Fibroblast of the aortic adventitia (primary cell): ENCODE data around the gene TCAP. TPM values are rescaled to one million over a fixed set of nuclear protein-coding genes. Genes with fewer than 3 reads are reported as not detected.
A peak's percentile ranks its signal among the peaks of the same experiment; 100 is the strongest.

ENCODE experiments used
- DNase-seq: peaks from one replicate; pipeline ENCODE4 v3.0.0-alpha.2; 2010; ENCODE audit warnings: low read depth
- H3K4me3 ChIP-seq: 2 replicates; pipeline ENCODE4 v1.5.1; 2011; ENCODE audit warnings: low read depth, mild to moderate bottlenecking, control low read depth, low read length, moderate library complexity
- CTCF ChIP-seq: IDR thresholded peaks from 2 replicates; pipeline ENCODE4 v1.5.1; 2011; ENCODE audit warnings: mild to moderate bottlenecking, low read length, control low read depth, inconsistent platforms; ENCODE audit not compliant: insufficient read depth
- total RNA-seq: library from RNA; depleted of rRNA; stranded (reverse); fragments of >200 nt; gene quantifications from 2 replicates; pipeline ENCODE4 v1.2.3, GENCODE V29; 2012; ENCODE audit warnings: low replicate concordance

The TCAP gene
- total RNA-seq, 1 donor = 0.36 TPM

GRCh38 chr17:39687101-39687545, 22.0 kb downstream of the TCAP start:
- TF ChIP-seq CTCF = no peak
- peak overlapping the region; percentile 82 for H3K4me3 ChIP-seq
- DNase-seq = no peak

- peak within 1 kb of the TSS; percentile 82 for H3K4me3 ChIP-seq
- peak; percentile 88 for DNase-seq
- TF ChIP-seq CTCF = no peak
Measured at GRCh38 chr17:39687546-39688474, 22.7 kb downstream of the TCAP start, which contains the start of gene PGAP3. TSS of gene PGAP3 (minus strand) at chr17:39688057. CDS start at chr17:39688014, 43 bp downstream.

GRCh38 chr17:39688475-39688835, 23.3 kb downstream of the TCAP start:
- peak; percentile 13 for DNase-seq
- peak overlapping the region; percentile 82 for H3K4me3 ChIP-seq
- TF ChIP-seq CTCF = no peak

- H3K4me3 ChIP-seq = peak overlapping the region; percentile 82
- DNase-seq = no peak
- TF ChIP-seq CTCF = no peak
Measured at GRCh38 chr17:39688945-39689344, 23.8 kb downstream of the TCAP start.

- H3K4me3 ChIP-seq = no peak overlapping the region
- DNase-seq = no peak
- no peak for TF ChIP-seq CTCF
Measured at GRCh38 chr17:39694593-39694992, 29.4 kb downstream of the TCAP start.

- no peak for DNase-seq
- TF ChIP-seq CTCF = no peak
- no peak overlapping the region for H3K4me3 ChIP-seq
Measured at GRCh38 chr17:39695089-39695474, 29.9 kb downstream of the TCAP start.
